Activated CD8-positive, alpha-beta memory T cell treated with anti-CD3 and anti-CD28 coated beads, Interleukin-2, amount 50 U/mL, for 4 hours (primary cell): ENCODE results near the gene CCDC85B.

Experiments used
- DNase-seq: peaks from one replicate; pipeline ENCODE4 v3.0.0-alpha.2; 2020

The CCDC85B gene

GRCh38 chr11:65869643-65870306 is 20.7 kb upstream of the CCDC85B start:
- DNase-seq, result no peak

GRCh38 chr11:65870307-65870658 is 20.2 kb upstream of the CCDC85B start:
- no peak for DNase-seq

- DNase-seq, result no peak
These were observed 19.5 kb upstream of the CCDC85B start for GRCh38 chr11:65870706-65871681.

- DNase-seq, result no peak
These were observed 18.5 kb upstream of the CCDC85B start for GRCh38 chr11:65871811-65872548.

GRCh38 chr11:65872586-65873317 is 17.7 kb upstream of the CCDC85B start, which contains the start of gene EFEMP2:
Gene EFEMP2 (minus strand): TSS chr11:65872800. CDS start chr11:65872354, 446 bp downstream.
- no peak for DNase-seq

GRCh38 chr11:65873318-65874156 is 16.9 kb upstream of the CCDC85B start:
- DNase-seq, result peak; percentile 96

- peak; percentile 39 for DNase-seq
These were observed 10.9 kb upstream of the CCDC85B start, which contains the start of gene CTSW for GRCh38 chr11:65879617-65880016. Gene CTSW (plus strand): TSS chr11:65879837. CDS start chr11:65879855, 18 bp downstream.

GRCh38 chr11:65880027-65880426 is 10.4 kb upstream of the CCDC85B start:
- no peak for DNase-seq

GRCh38 chr11:65880844-65881421 is 9.5 kb upstream of the CCDC85B start:
- no peak for DNase-seq

GRCh38 chr11:65882120-65883057 is 8.1 kb upstream of the CCDC85B start:
- no peak for DNase-seq

- no peak for DNase-seq
These were observed 7.3 kb upstream of the CCDC85B start for GRCh38 chr11:65883058-65883761.

- DNase-seq, result no peak
These were observed 6.4 kb upstream of the CCDC85B start for GRCh38 chr11:65883786-65884715.

GRCh38 chr11:65884716-65885092 is 5.8 kb upstream of the CCDC85B start:
- peak; percentile 82 for DNase-seq

- DNase-seq, result no peak
These were observed 5.2 kb upstream of the CCDC85B start for GRCh38 chr11:65885231-65885630.

- DNase-seq, result no peak
These were observed 4.5 kb upstream of the CCDC85B start for GRCh38 chr11:65885808-65886536.

- DNase-seq, result no peak
These were observed 3.4 kb upstream of the CCDC85B start for GRCh38 chr11:65886826-65887722.
